Gastroesophageal sphincter (tissue), 4 donors: Measurements from ENCODE around the gene TRAM2. TPM values are rescaled to one million over a fixed set of nuclear protein-coding genes. Genes with fewer than 3 reads are reported as not detected.

ENCODE experiments used
- ATAC-seq: fragments of 150-250 bp; one replicate; pipeline ENCODE4 v1.9.1; 2016; ENCODE audit warnings: mild to moderate bottlenecking, moderate library complexity
- H3K27ac ChIP-seq, 4 donors: fragments of 200-600 bp; sonication (generic) in 3 of 4; 1 replicate in 3 of 4; 2 replicates in 1 of 4; pipeline ENCODE4 v1.5.1; 2016 to 2019
- H3K27me3 ChIP-seq: fragments of 200-600 bp; sonication (generic); one replicate; pipeline ENCODE4 v1.5.1; 2019
- H3K36me3 ChIP-seq, 2 donors: fragments of 200-600 bp; sonication (generic); one replicate each; pipeline ENCODE4 v1.5.1; 2019; ENCODE audit warnings: control low read depth in 1 of 2
- H3K4me1 ChIP-seq, 3 donors: fragments of 200-600 bp; sonication (generic); 1 replicate in 2 of 3; 2 replicates in 1 of 3; pipeline ENCODE4 v1.5.1; 2016 to 2019; ENCODE audit warnings: control low read depth in 2 of 3
- H3K4me3 ChIP-seq, 2 donors: fragments of 200-600 bp; sonication (generic); one replicate each; pipeline ENCODE4 v1.5.1; 2019; ENCODE audit warnings: mild to moderate bottlenecking in 1 of 2, moderate library complexity in 1 of 2
- H3K9me3 ChIP-seq, 3 donors: fragments of 200-600 bp; sonication (generic); one replicate each; pipeline ENCODE4 v1.5.1; 2017 to 2019; ENCODE audit warnings: control low read depth in 2 of 3
- CTCF ChIP-seq, 4 experiments: fragments of 200-600 bp in 2 of 4; fragments of 450-650 bp in 2 of 4; sonication (generic) in 1 of 4; IDR thresholded peaks; one replicate each; pipeline ENCODE4 v1.5.1; 2017 to 2019; ENCODE audit warnings: antibody characterized with exemption in 4 of 4, mild to moderate bottlenecking in 2 of 4, moderate library complexity in 2 of 4
- EP300 ChIP-seq: sonication (generic); formaldehyde crosslinking; IDR thresholded peaks from one replicate; pipeline ENCODE4 v1.6.1; 2017; ENCODE audit warnings: antibody characterized with exemption, mild to moderate bottlenecking
- POLR2A ChIP-seq, 2 donors: fragments of 450-650 bp; IDR thresholded peaks; one replicate each; pipeline ENCODE4 v1.6.1; 2017; ENCODE audit warnings: antibody characterized with exemption in 2 of 2, mild to moderate bottlenecking in 2 of 2, moderate library complexity in 1 of 2
- POLR2AphosphoS5 ChIP-seq: sonication (generic); formaldehyde crosslinking; IDR thresholded peaks from one replicate; pipeline ENCODE4 v1.6.1; 2017; ENCODE audit warnings: antibody characterized with exemption
- WGBS, 2 donors: methylation state at CpG; one replicate each; pipeline ENCODE4 v1.1.5; 2018; ENCODE audit warnings: low coverage in 1 of 2; 5-methylcytosine and 5-hydroxymethylcytosine counted together
- total RNA-seq, 4 donors: library from RNA; depleted of rRNA; stranded (reverse); fragments of >200 nt; gene quantifications; one replicate each; pipeline ENCODE4 v1.1.0, GENCODE V29; 2016

TRAM2 gene
- total RNA-seq, 4 donors from 2014 or later, result 16.7 to 34.2 (median 25.0) TPM

- Histone ChIP-seq H3K27me3 (no peaks in the 10 kb centered on the region), H3K4me1 (peaks cover 11 to 94% (median 31%) of the 10 kb centered on the region in 3 donors), H3K9me3 (no peaks in the 10 kb centered on the region), H3K36me3 (peaks cover 0 to 32% of the 10 kb centered on the region in 2 donors), H3K27ac (peak overlapping the region; percentile 87 to 93 (median 89)), H3K4me3 (peak overlapping the region in 1 of 2 donors; percentile 21)
- WGBS, 2 donors, result 62 to 79% methylated on average over 7 to 13 of the region's 13 CpGs
- no peak for ATAC-seq
- no peak for TF ChIP-seq POLR2AphosphoS5
Observed at GRCh38 chr6:52518279-52518945, 58.4 kb downstream of the TRAM2 start.

- Histone ChIP-seq H3K36me3 (peaks cover 0 to 34% of the 10 kb centered on the region in 2 donors), H3K9me3 (no peaks in the 10 kb centered on the region), H3K4me3 (peak overlapping the region in 1 of 2 donors; percentile 21), H3K27ac (peak overlapping the region; percentile 87 to 93 (median 89)), H3K4me1 (peaks cover 9 to 94% (median 32%) of the 10 kb centered on the region in 3 donors), H3K27me3 (no peaks in the 10 kb centered on the region)
- ATAC-seq, result peak; percentile 84
- TF ChIP-seq EP300, result no peak
- TF ChIP-seq CTCF (IDR thresholded peaks at IDR 0.05), result no peak
- TF ChIP-seq POLR2A (IDR thresholded peaks at IDR 0.05), result peak; percentile 16 to 18
- peak; percentile 99 for TF ChIP-seq POLR2AphosphoS5
- 9 to 46% methylated on average over 4 to 13 of the region's 14 CpGs for WGBS, 2 donors
Observed at GRCh38 chr6:52517502-52518278, 59.2 kb downstream of the TRAM2 start.

DNA sequence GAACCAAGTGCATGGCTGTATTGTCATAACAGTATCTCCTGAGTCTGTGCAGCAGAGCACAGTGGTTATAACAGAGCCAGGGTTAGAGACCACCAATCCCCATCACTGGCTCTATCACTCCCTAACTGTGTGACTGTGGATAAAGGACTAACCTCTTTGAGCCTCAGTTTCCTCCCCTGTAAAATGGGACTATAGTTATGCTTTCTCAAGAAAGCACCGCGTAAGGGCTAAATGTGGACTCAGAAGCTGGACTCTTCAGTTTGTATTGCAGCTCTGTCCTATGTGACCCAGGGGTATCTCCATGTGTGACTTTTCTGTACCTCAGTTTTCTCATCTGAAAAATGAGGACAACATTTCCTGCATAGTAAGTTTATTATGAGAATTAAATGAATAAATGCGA is 59.9 kb downstream of the TRAM2 start:
- TF ChIP-seq POLR2AphosphoS5, result no peak
- no peak for TF ChIP-seq POLR2A (IDR thresholded peaks at IDR 0.05)
- TF ChIP-seq EP300, result no peak
- no peak for TF ChIP-seq CTCF (IDR thresholded peaks at IDR 0.05)
- H3K27me3 ChIP-seq, result no peaks in the 10 kb centered on the region
- peak overlapping the region in 3 of 4 donors; percentile 6 to 90 (median 11) for H3K27ac ChIP-seq
- H3K4me3 ChIP-seq, result no peak overlapping the region
- no peak for ATAC-seq
- no peaks in the 10 kb centered on the region for H3K9me3 ChIP-seq
- 75 to 92% methylated on average over 2 to 3 of the region's 3 CpGs for WGBS, 2 donors
- H3K36me3 ChIP-seq, result peaks cover 0 to 34% of the 10 kb centered on the region in 2 donors
- H3K4me1 ChIP-seq, result peaks cover 5 to 94% (median 34%) of the 10 kb centered on the region in 3 donors

DNA sequence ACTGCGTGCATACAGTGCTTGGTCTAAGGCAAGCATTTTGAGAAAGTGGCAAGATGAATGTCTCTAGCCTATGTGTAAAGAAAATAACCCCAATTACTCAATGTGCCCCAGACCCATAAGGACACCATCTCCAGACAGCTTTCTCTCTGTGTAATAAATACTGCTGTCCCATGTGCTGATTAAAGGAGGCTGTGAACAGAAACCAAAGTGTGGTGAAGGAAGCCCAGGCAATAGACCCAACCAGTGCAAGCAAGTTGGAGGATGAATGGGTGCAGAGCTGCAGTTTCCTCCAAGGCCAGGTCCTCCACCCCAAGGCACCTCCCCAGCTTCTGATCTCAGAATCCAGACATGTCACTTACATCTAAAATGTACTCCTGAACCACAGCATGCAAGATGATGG is 60.6 kb downstream of the TRAM2 start:
- TF ChIP-seq EP300, result no peak
- no peak for TF ChIP-seq CTCF (IDR thresholded peaks at IDR 0.05)
- TF ChIP-seq POLR2AphosphoS5, result no peak
- no peak for TF ChIP-seq POLR2A (IDR thresholded peaks at IDR 0.05)

GRCh38 chr6:52515219-52515960 is 61.5 kb downstream of the TRAM2 start:
- Histone ChIP-seq H3K27me3 (no peaks in the 10 kb centered on the region), H3K36me3 (peaks cover 0 to 37% of the 10 kb centered on the region in 2 donors), H3K27ac (peak overlapping the region; percentile 47 to 88 (median 84)), H3K4me3 (no peak overlapping the region), H3K9me3 (no peaks in the 10 kb centered on the region), H3K4me1 (peaks cover 8 to 96% (median 41%) of the 10 kb centered on the region in 3 donors)
- 8 to 56% methylated on average over 2 of the region's 2 CpGs for WGBS, 2 donors
- ATAC-seq, result no peak
- TF ChIP-seq EP300 (no peak), POLR2AphosphoS5 (no peak), CTCF (IDR thresholded peaks at IDR 0.05) (no peak), POLR2A (IDR thresholded peaks at IDR 0.05) (no peak)

More for the DNA sequence above, 60.6 kb downstream of the TRAM2 start:
- Histone ChIP-seq H3K36me3 (peaks cover 0 to 34% of the 10 kb centered on the region in 2 donors), H3K27me3 (no peaks in the 10 kb centered on the region), H3K4me3 (no peak overlapping the region), H3K4me1 (peaks cover 8 to 94% (median 37%) of the 10 kb centered on the region in 3 donors), H3K9me3 (no peaks in the 10 kb centered on the region), H3K27ac (peak overlapping the region in 2 of 4 donors; percentile 84 to 90)
- WGBS, 2 donors, result 93 to 100% methylated on average over 1 of the region's 1 CpG
- ATAC-seq, result no peak
